Suppressor macrophage (primary cell): ENCODE data around the gene ABCB11.

Source experiments
- DNase-seq, 4 experiments: peaks; one replicate each; pipeline ENCODE4 v3.0.0-alpha.2; 2020 to 2022

The ABCB11 gene

GRCh38 chr2:168928113-168928831, 102.9 kb downstream of the ABCB11 start:
- DNase-seq: no peak

- DNase-seq: no peak
Measured at GRCh38 chr2:168926621-168927386, 104.3 kb downstream of the ABCB11 start.

GRCh38 chr2:168920504-168921157, 110.5 kb downstream of the ABCB11 start:
- peak; percentile 8 to 69 (median 57) for DNase-seq

GRCh38 chr2:168916331-168916675, 114.8 kb downstream of the ABCB11 start:
- DNase-seq: no peak

- no peak for DNase-seq
Measured at GRCh38 chr2:168915441-168916330, 115.4 kb downstream of the ABCB11 start.

GRCh38 chr2:168913495-168913894, 117.6 kb downstream of the ABCB11 start:
- no peak for DNase-seq

- peak in 2 of 4 experiments; percentile 36 to 40 for DNase-seq
Measured at GRCh38 chr2:168912901-168913369, 118.2 kb downstream of the ABCB11 start.

- no peak for DNase-seq
Measured at GRCh38 chr2:168912466-168912865, 118.7 kb downstream of the ABCB11 start.

GRCh38 chr2:168910330-168910729, 120.8 kb downstream of the ABCB11 start:
- no peak for DNase-seq

- no peak for DNase-seq
Measured at GRCh38 chr2:168907940-168908662, 123.0 kb downstream of the ABCB11 start.

GRCh38 chr2:168904358-168904757, 126.8 kb downstream of the ABCB11 start:
- no peak for DNase-seq

- DNase-seq: no peak
Measured at GRCh38 chr2:168903888-168904287, 127.2 kb downstream of the ABCB11 start.

- no peak for DNase-seq
Measured at GRCh38 chr2:168901003-168901402, 130.1 kb downstream of the ABCB11 start, which contains the start of gene G6PC2. TSS of gene G6PC2 (plus strand) at chr2:168901291. CDS start at chr2:168901332, 41 bp downstream.

- DNase-seq: no peak
Measured at GRCh38 chr2:168897449-168897848, 133.7 kb downstream of the ABCB11 start.

- DNase-seq: peak; percentile 11 to 42 (median 26)
Measured at GRCh38 chr2:168896783-168897182, 134.3 kb downstream of the ABCB11 start.

GRCh38 chr2:168895771-168896170, 135.4 kb downstream of the ABCB11 start:
- DNase-seq: no peak

GRCh38 chr2:168894720-168895119, 136.4 kb downstream of the ABCB11 start:
- DNase-seq: no peak

GRCh38 chr2:168894101-168894500, 137.0 kb downstream of the ABCB11 start:
- no peak for DNase-seq

- no peak for DNase-seq
Measured at GRCh38 chr2:168892327-168892726, 138.8 kb downstream of the ABCB11 start.

- peak; percentile 92 to 94 (median 94) for DNase-seq
Measured at GRCh38 chr2:168890006-168890782, 140.9 kb downstream of the ABCB11 start, which contains the start of gene SPC25. TSS of gene SPC25 (minus strand) at chr2:168890430. CDS start at chr2:168889519, 911 bp downstream.

- peak in 1 of 4 experiments; percentile 4 for DNase-seq
Measured at GRCh38 chr2:168889635-168890005, 141.5 kb downstream of the ABCB11 start.
